SK-N-MC (cell line): ENCODE data around the gene ITGB2.

Experiments
- EZH2 ChIP-seq: fragments of 200-600 bp; sonication (generic); IDR thresholded peaks from one replicate; pipeline ENCODE4 v1.6.1; 2017; ENCODE audit warnings: antibody characterized with exemption
- FOXP2 ChIP-seq: optimal IDR thresholded peaks from 2 replicates; pipeline ENCODE3; 2011; ENCODE audit warnings: mild to moderate bottlenecking, moderate library complexity; ENCODE audit not compliant: insufficient read depth; ENCODE audit errors: extremely low read length, control extremely low read depth
- POLR2AphosphoS5 ChIP-seq: IDR thresholded peaks from 2 replicates; pipeline ENCODE4 v1.6.1; 2012; ENCODE audit warnings: mild to moderate bottlenecking, low read depth, low read length, borderline replicate concordance

DNA sequence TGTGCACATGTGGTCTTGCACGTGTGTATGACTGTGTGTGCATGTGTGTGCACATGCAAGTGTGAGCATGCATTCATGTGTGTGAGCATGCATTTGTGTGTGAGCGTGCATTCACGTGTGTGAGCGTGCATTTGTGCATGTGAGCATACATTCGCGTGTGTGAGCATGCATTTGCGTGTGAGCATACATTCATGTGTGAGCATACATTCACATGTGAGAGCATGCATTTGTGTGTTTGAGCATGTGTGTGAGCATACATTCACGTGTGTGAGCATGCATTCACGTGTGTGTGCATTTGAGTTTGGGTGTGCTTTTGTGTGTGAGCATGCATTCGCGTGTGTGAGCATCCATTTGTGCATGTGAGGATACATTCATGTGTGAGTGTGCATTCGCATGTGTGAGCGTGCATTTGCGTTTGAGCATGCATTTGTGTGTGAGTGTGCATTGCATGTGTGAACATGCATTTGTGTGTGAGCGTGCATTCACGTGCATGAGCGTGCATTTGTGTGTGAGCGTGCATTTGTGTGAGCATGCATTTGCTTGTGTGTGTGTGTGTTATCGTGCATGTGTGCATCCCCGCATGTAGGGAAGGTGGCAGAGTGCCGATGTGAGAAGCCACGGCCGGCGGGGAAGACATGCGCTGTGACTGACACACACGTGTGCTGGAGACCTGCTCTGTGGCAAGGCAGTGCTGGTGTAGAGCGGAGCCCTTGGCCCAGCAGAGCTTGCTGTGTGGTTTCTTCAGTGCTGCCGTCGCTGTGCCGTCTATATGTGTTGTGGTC, 18.2 kb downstream of the ITGB2 start:
- TF ChIP-seq POLR2AphosphoS5 (no peak), EZH2 (no peak), FOXP2 (no peak)
